WTC11 (cell line): Measurements from ENCODE around the gene TTC33. TPM values are rescaled to one million over a fixed set of nuclear protein-coding genes. Genes with fewer than 3 reads are reported as not detected.

Experiments used
- ATAC-seq: fragments of 200-7000 bp; cut with Tn5 transposase; 2 replicates; pipeline ENCODE4 v1.10.0; 2021; ENCODE audit warnings: mild to moderate bottlenecking, moderate library complexity
- CTCF ChIA-PET: fragments of 300-600 bp; sonication (Branson Sonifier 250); formaldehyde crosslinking; loops from one replicate; lab custom pipeline; 2021; ENCODE audit warnings: antibody characterized with exemption; lab: Charles Lee
- POLR2A ChIA-PET: fragments of 350-600 bp; sonication (Branson Sonifier 250); formaldehyde crosslinking; loops from one replicate; lab custom pipeline; 2021; ENCODE audit warnings: antibody characterized with exemption; lab: Charles Lee
- DNase-seq: peaks from one replicate; pipeline ENCODE4 v3.0.0; 2021; ENCODE audit warnings: low spot score
- H3K27ac Mint-ChIP-seq: 2 replicates; pipeline ENCODE4 v1.8.0; 2021; ENCODE audit warnings: mixed read lengths
- H3K27me3 Mint-ChIP-seq: 2 replicates; pipeline ENCODE4 v1.8.0; 2021; ENCODE audit warnings: low read depth, mild to moderate bottlenecking, moderate library complexity, mixed read lengths
- H3K36me3 Mint-ChIP-seq: 2 replicates; pipeline ENCODE4 v1.8.0; 2021; ENCODE audit warnings: mixed read lengths
- H3K4me1 Mint-ChIP-seq: 2 replicates; pipeline ENCODE4 v1.8.0; 2022; ENCODE audit warnings: mixed read lengths
- H3K4me3 Mint-ChIP-seq: 2 replicates; pipeline ENCODE4 v1.8.0; 2021; ENCODE audit warnings: mild to moderate bottlenecking, moderate library complexity, mixed read lengths
- H3K9me3 Mint-ChIP-seq: 2 replicates; pipeline ENCODE4 v1.8.0; 2021; ENCODE audit warnings: mixed read lengths
- ATF6 ChIP-seq: sonication (generic); formaldehyde crosslinking; IDR thresholded peaks from 2 replicates; pipeline ENCODE4 v1.8.1; 2023; ENCODE audit warnings: mild to moderate bottlenecking, missing genetic modification reagents
- FOXP1 ChIP-seq: sonication (generic); formaldehyde crosslinking; IDR thresholded peaks from 2 replicates; pipeline ENCODE4 v1.8.0; 2022; ENCODE audit warnings: missing genetic modification reagents, mild to moderate bottlenecking, moderate library complexity, borderline replicate concordance
- HMGA2 ChIP-seq: fragments of 250-450 bp; sonication (Bioruptor Pico); IDR thresholded peaks from 2 replicates; pipeline ENCODE4 v1.4.0; 2021; ENCODE audit warnings: mild to moderate bottlenecking, moderate library complexity
- IRF2 ChIP-seq: sonication (generic); formaldehyde crosslinking; IDR thresholded peaks from 2 replicates; pipeline ENCODE4 v1.8.0; 2022; ENCODE audit warnings: low read depth, missing genetic modification reagents, borderline replicate concordance
- KAT7 ChIP-seq: sonication (generic); formaldehyde crosslinking; IDR thresholded peaks from 2 replicates; pipeline ENCODE4 v1.8.1; 2023; ENCODE audit warnings: missing genetic modification reagents, mild to moderate bottlenecking, borderline replicate concordance
- MXD4 ChIP-seq: fragments of 250-450 bp; sonication (Bioruptor Pico); IDR thresholded peaks from 2 replicates; pipeline ENCODE4 v1.8.0; 2021; ENCODE audit warnings: mild to moderate bottlenecking, moderate library complexity, borderline replicate concordance
- OVOL2 ChIP-seq: fragments of 250-450 bp; sonication (Bioruptor Pico); IDR thresholded peaks from 2 replicates; pipeline ENCODE4 v1.9.0; 2021; ENCODE audit warnings: mild to moderate bottlenecking, borderline replicate concordance
- PRRX2 ChIP-seq: fragments of 250-450 bp; sonication (Bioruptor Pico); IDR thresholded peaks from 2 replicates; pipeline ENCODE4 v1.8.0; 2021; ENCODE audit warnings: mild to moderate bottlenecking
- SMAD4 ChIP-seq: sonication (generic); formaldehyde crosslinking; IDR thresholded peaks from 2 replicates; pipeline ENCODE4 v1.8.0; 2022; ENCODE audit warnings: mild to moderate bottlenecking, missing genetic modification reagents
- TEAD4 ChIP-seq: sonication (generic); formaldehyde crosslinking; IDR thresholded peaks from 2 replicates; pipeline ENCODE4 v1.8.0; 2022; ENCODE audit warnings: mild to moderate bottlenecking, missing genetic modification reagents
- ZNF263 ChIP-seq: sonication (generic); formaldehyde crosslinking; IDR thresholded peaks from 2 replicates; pipeline ENCODE4 v1.8.1; 2022; ENCODE audit warnings: low read depth, mild to moderate bottlenecking, moderate library complexity, missing genetic modification reagents
- ZNF317 ChIP-seq: sonication (generic); formaldehyde crosslinking; IDR thresholded peaks from 2 replicates; pipeline ENCODE4 v1.8.1; 2023; ENCODE audit warnings: low read depth, mild to moderate bottlenecking, moderate library complexity, missing genetic modification reagents, borderline replicate concordance
- ZNF512 ChIP-seq: sonication (generic); formaldehyde crosslinking; IDR thresholded peaks from 2 replicates; pipeline ENCODE4 v1.8.1; 2022; ENCODE audit warnings: missing genetic modification reagents, borderline replicate concordance
- total RNA-seq: library from RNA; stranded (reverse); gene quantifications from 3 replicates; pipeline ENCODE4 v1.2.3, GENCODE V29; 2021
- TF ChIP-seq, protein P1 (sequence below): fragments of 250-450 bp; sonication (Bioruptor Pico); IDR thresholded peaks from 2 replicates; pipeline ENCODE4 v1.8.0; 2021; ENCODE audit warnings: mild to moderate bottlenecking
- TF ChIP-seq, protein P2 (sequence below): fragments of 250-450 bp; sonication (Bioruptor Pico); IDR thresholded peaks from 2 replicates; pipeline ENCODE4 v1.9.0; 2021; ENCODE audit warnings: mild to moderate bottlenecking, borderline replicate concordance
- TF ChIP-seq, protein P3 (sequence below): fragments of 250-450 bp; sonication (Bioruptor Pico); IDR thresholded peaks from 2 replicates; pipeline ENCODE4 v1.9.0; 2021; ENCODE audit warnings: mild to moderate bottlenecking
- TF ChIP-seq, protein P4 (sequence below): sonication (generic); formaldehyde crosslinking; IDR thresholded peaks from 2 replicates; pipeline ENCODE4 v1.8.1; 2023; ENCODE audit warnings: mild to moderate bottlenecking, moderate library complexity, missing genetic modification reagents
- TF ChIP-seq, protein P5 (sequence below): fragments of 250-450 bp; sonication (Bioruptor Pico); IDR thresholded peaks from 2 replicates; pipeline ENCODE4 v2.1.2; 2022; ENCODE audit warnings: mild to moderate bottlenecking, moderate library complexity
- TF ChIP-seq, protein P6 (sequence below): sonication (generic); formaldehyde crosslinking; IDR thresholded peaks from 2 replicates; pipeline ENCODE4 v1.8.0; 2023; ENCODE audit warnings: mild to moderate bottlenecking, missing genetic modification reagents
- TF ChIP-seq, protein P7 (sequence below): sonication (generic); formaldehyde crosslinking; IDR thresholded peaks from 2 replicates; pipeline ENCODE4 v1.8.1; 2022; ENCODE audit warnings: mild to moderate bottlenecking, missing genetic modification reagents, moderate library complexity, borderline replicate concordance

Gene TTC33
- total RNA-seq, 1 experiment from 2014 or later = 9.2 TPM

DNA sequence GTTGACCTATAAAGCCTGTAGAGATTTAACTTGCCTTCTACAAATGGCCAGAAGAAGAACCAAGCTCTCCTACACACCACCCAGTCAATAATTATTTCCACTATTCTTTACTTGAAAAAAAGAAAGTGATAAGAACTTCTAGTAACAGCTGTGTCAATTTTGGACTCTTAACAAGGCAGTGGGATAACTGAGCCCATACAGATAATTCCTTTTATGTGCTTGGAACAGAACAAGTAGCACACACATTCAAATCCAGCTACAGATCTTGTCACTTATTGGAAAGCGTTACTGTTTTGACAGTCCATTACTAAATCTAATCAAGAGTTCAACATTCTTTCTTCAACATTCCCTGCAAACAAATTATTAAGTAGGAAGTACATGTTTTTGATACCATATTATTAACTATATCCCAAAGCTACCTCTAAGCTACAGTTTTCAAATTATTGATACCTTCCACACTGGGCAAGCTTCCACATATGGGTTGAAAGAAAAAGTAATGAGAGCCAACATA lies 69.7 kb downstream of the TTC33 start:
- ATAC-seq (no peak), DNase-seq (no peak)
- Mint-ChIP-seq H3K27me3 (peaks cover 40% of the 10 kb centered on the region), H3K4me3 (no peak overlapping the region), H3K27ac (no peak overlapping the region), H3K4me1 (peaks cover 11% of the 10 kb centered on the region), H3K36me3 (no peaks in the 10 kb centered on the region), H3K9me3 (no peaks in the 10 kb centered on the region)
- TF ChIP-seq PRRX2 (no peak), SMAD4 (no peak), MXD4 (CRISPR knock-in tag) (no peak), ZNF317 (CRISPR knock-in tag) (no peak), IRF2 (CRISPR knock-in tag) (no peak), TEAD4 (CRISPR knock-in tag) (no peak), ATF6 (CRISPR knock-in tag) (no peak), ZNF512 (CRISPR knock-in tag) (no peak), FOXP1 (no peak), ZNF263 (no peak), OVOL2 (no peak), HMGA2 (no peak), KAT7 (CRISPR knock-in tag) (no peak)
- TF ChIP-seq, protein P1, sequence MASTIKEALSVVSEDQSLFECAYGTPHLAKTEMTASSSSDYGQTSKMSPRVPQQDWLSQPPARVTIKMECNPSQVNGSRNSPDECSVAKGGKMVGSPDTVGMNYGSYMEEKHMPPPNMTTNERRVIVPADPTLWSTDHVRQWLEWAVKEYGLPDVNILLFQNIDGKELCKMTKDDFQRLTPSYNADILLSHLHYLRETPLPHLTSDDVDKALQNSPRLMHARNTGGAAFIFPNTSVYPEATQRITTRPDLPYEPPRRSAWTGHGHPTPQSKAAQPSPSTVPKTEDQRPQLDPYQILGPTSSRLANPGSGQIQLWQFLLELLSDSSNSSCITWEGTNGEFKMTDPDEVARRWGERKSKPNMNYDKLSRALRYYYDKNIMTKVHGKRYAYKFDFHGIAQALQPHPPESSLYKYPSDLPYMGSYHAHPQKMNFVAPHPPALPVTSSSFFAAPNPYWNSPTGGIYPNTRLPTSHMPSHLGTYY = no peak
- TF ChIP-seq, protein P2, sequence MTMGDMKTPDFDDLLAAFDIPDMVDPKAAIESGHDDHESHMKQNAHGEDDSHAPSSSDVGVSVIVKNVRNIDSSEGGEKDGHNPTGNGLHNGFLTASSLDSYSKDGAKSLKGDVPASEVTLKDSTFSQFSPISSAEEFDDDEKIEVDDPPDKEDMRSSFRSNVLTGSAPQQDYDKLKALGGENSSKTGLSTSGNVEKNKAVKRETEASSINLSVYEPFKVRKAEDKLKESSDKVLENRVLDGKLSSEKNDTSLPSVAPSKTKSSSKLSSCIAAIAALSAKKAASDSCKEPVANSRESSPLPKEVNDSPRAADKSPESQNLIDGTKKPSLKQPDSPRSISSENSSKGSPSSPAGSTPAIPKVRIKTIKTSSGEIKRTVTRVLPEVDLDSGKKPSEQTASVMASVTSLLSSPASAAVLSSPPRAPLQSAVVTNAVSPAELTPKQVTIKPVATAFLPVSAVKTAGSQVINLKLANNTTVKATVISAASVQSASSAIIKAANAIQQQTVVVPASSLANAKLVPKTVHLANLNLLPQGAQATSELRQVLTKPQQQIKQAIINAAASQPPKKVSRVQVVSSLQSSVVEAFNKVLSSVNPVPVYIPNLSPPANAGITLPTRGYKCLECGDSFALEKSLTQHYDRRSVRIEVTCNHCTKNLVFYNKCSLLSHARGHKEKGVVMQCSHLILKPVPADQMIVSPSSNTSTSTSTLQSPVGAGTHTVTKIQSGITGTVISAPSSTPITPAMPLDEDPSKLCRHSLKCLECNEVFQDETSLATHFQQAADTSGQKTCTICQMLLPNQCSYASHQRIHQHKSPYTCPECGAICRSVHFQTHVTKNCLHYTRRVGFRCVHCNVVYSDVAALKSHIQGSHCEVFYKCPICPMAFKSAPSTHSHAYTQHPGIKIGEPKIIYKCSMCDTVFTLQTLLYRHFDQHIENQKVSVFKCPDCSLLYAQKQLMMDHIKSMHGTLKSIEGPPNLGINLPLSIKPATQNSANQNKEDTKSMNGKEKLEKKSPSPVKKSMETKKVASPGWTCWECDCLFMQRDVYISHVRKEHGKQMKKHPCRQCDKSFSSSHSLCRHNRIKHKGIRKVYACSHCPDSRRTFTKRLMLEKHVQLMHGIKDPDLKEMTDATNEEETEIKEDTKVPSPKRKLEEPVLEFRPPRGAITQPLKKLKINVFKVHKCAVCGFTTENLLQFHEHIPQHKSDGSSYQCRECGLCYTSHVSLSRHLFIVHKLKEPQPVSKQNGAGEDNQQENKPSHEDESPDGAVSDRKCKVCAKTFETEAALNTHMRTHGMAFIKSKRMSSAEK (CRISPR knock-in tag) = no peak
- TF ChIP-seq, protein P3, sequence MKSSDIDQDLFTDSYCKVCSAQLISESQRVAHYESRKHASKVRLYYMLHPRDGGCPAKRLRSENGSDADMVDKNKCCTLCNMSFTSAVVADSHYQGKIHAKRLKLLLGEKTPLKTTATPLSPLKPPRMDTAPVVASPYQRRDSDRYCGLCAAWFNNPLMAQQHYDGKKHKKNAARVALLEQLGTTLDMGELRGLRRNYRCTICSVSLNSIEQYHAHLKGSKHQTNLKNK (CRISPR knock-in tag) = no peak
- TF ChIP-seq, protein P4, sequence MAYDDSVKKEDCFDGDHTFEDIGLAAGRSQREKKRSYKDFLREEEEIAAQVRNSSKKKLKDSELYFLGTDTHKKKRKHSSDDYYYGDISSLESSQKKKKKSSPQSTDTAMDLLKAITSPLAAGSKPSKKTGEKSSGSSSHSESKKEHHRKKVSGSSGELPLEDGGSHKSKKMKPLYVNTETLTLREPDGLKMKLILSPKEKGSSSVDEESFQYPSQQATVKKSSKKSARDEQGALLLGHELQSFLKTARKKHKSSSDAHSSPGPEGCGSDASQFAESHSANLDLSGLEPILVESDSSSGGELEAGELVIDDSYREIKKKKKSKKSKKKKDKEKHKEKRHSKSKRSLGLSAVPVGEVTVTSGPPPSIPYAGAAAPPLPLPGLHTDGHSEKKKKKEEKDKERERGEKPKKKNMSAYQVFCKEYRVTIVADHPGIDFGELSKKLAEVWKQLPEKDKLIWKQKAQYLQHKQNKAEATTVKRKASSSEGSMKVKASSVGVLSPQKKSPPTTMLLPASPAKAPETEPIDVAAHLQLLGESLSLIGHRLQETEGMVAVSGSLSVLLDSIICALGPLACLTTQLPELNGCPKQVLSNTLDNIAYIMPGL = no peak
- TF ChIP-seq, protein P5, sequence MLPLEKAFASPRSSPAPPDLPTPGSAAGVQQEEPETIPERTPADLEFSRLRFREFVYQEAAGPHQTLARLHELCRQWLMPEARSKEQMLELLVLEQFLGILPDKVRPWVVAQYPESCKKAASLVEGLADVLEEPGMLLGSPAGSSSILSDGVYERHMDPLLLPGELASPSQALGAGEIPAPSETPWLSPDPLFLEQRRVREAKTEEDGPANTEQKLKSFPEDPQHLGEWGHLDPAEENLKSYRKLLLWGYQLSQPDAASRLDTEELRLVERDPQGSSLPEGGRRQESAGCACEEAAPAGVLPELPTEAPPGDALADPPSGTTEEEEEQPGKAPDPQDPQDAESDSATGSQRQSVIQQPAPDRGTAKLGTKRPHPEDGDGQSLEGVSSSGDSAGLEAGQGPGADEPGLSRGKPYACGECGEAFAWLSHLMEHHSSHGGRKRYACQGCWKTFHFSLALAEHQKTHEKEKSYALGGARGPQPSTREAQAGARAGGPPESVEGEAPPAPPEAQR (CRISPR knock-in tag) = no peak
- TF ChIP-seq, protein P6, sequence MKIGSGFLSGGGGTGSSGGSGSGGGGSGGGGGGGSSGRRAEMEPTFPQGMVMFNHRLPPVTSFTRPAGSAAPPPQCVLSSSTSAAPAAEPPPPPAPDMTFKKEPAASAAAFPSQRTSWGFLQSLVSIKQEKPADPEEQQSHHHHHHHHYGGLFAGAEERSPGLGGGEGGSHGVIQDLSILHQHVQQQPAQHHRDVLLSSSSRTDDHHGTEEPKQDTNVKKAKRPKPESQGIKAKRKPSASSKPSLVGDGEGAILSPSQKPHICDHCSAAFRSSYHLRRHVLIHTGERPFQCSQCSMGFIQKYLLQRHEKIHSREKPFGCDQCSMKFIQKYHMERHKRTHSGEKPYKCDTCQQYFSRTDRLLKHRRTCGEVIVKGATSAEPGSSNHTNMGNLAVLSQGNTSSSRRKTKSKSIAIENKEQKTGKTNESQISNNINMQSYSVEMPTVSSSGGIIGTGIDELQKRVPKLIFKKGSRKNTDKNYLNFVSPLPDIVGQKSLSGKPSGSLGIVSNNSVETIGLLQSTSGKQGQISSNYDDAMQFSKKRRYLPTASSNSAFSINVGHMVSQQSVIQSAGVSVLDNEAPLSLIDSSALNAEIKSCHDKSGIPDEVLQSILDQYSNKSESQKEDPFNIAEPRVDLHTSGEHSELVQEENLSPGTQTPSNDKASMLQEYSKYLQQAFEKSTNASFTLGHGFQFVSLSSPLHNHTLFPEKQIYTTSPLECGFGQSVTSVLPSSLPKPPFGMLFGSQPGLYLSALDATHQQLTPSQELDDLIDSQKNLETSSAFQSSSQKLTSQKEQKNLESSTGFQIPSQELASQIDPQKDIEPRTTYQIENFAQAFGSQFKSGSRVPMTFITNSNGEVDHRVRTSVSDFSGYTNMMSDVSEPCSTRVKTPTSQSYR = no peak
- TF ChIP-seq, protein P7, sequence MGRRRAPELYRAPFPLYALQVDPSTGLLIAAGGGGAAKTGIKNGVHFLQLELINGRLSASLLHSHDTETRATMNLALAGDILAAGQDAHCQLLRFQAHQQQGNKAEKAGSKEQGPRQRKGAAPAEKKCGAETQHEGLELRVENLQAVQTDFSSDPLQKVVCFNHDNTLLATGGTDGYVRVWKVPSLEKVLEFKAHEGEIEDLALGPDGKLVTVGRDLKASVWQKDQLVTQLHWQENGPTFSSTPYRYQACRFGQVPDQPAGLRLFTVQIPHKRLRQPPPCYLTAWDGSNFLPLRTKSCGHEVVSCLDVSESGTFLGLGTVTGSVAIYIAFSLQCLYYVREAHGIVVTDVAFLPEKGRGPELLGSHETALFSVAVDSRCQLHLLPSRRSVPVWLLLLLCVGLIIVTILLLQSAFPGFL = no peak
- ChIA-PET POLR2A (no interaction called here), CTCF (no interaction called here)
